Astrocyte of the spinal cord (primary cell): Measurements from ENCODE around the gene IGFN1.
A peak's percentile ranks its signal among the peaks of the same experiment; 100 is the strongest.

Source experiments
- DNase-seq: peaks from one replicate; pipeline ENCODE4 v3.0.0; 2011; ENCODE audit warnings: low read depth, low spot score
- H3K4me3 ChIP-seq: 2 replicates; pipeline ENCODE4 v1.5.1; 2011; ENCODE audit warnings: low read depth, mild to moderate bottlenecking, low read length, moderate library complexity
- CTCF ChIP-seq: IDR thresholded peaks from 2 replicates; pipeline ENCODE4 v1.5.1; 2012; ENCODE audit warnings: low read depth, mild to moderate bottlenecking, low read length, inconsistent platforms
- in situ Hi-C: cut with HindIII; loops from 2 replicates; pipeline ENCODE4 v1.10.0; 2017; ENCODE audit warnings: low sequenced_read_pairs

IGFN1 gene

GRCh38 chr1:201266774-201267173, 76.2 kb downstream of the IGFN1 start:
- no peak overlapping the region for H3K4me3 ChIP-seq
- in situ Hi-C loops = no loop called here
- no peak for TF ChIP-seq CTCF
- DNase-seq = peak; percentile 86

- in situ Hi-C loops = no loop called here
- DNase-seq = peak; percentile 59
- TF ChIP-seq CTCF = no peak
- no peak overlapping the region for H3K4me3 ChIP-seq
Observed at GRCh38 chr1:201267481-201268229, 77.0 kb downstream of the IGFN1 start.

- DNase-seq = peak; percentile 74
- in situ Hi-C loops = no loop called here
- no peak overlapping the region for H3K4me3 ChIP-seq
- TF ChIP-seq CTCF = no peak
Observed at GRCh38 chr1:201268604-201269151, 78.1 kb downstream of the IGFN1 start.

- in situ Hi-C loops = no loop called here
- TF ChIP-seq CTCF = no peak
- no peak overlapping the region for H3K4me3 ChIP-seq
- no peak for DNase-seq
Observed at GRCh38 chr1:201269281-201269680, 78.7 kb downstream of the IGFN1 start.

- DNase-seq = no peak
- in situ Hi-C loops = no loop called here
- H3K4me3 ChIP-seq = no peak overlapping the region
- no peak for TF ChIP-seq CTCF
Observed at GRCh38 chr1:201269900-201270410, 79.3 kb downstream of the IGFN1 start.

- TF ChIP-seq CTCF = no peak
- no peak overlapping the region for H3K4me3 ChIP-seq
- no peak for DNase-seq
Observed at GRCh38 chr1:201270616-201271390, 80.2 kb downstream of the IGFN1 start.

More at GRCh38 chr1:201270616-201271390, 80.2 kb downstream of the IGFN1 start:
- in situ Hi-C loops = no loop called here
